Measurements from ENCODE around the gene GPSM1.

The GPSM1 gene

GRCh38 chr9:136331030-136331429 lies 3.7 kb downstream of the GPSM1 start:
- no peak overlapping the region for H3K4me2 ChIP-seq
- H3K36me3 ChIP-seq (ENCODE audit: insufficient read depth) = no peaks in the 10 kb centered on the region
- no peak overlapping the region for H2AFZ ChIP-seq (ENCODE audit: low read depth)
- H3K9ac ChIP-seq = no peak overlapping the region
- no peak overlapping the region for H3K4me3 ChIP-seq (IDR thresholded peaks at IDR 0.05; ENCODE audit: insufficient read depth, low read depth, low read length)
- H3K79me2 ChIP-seq (ENCODE audit: insufficient read depth, low read depth) = no peaks in the 10 kb centered on the region
- H4K20me1 ChIP-seq (ENCODE audit: insufficient read depth) = no peaks in the 10 kb centered on the region
- peaks cover 7% of the 10 kb centered on the region for H3K4me1 ChIP-seq (ENCODE audit: low read depth, poor library complexity, severe bottlenecking)
- TF ChIP-seq CTCF (conservative IDR thresholded peaks at IDR 0.05; ENCODE audit: low read depth, low read length) = no peak
- peaks cover 88% of the 10 kb centered on the region for H3K27me3 ChIP-seq (ENCODE audit: insufficient read depth, low read depth)
- H3K27ac ChIP-seq = no peak overlapping the region

DNA sequence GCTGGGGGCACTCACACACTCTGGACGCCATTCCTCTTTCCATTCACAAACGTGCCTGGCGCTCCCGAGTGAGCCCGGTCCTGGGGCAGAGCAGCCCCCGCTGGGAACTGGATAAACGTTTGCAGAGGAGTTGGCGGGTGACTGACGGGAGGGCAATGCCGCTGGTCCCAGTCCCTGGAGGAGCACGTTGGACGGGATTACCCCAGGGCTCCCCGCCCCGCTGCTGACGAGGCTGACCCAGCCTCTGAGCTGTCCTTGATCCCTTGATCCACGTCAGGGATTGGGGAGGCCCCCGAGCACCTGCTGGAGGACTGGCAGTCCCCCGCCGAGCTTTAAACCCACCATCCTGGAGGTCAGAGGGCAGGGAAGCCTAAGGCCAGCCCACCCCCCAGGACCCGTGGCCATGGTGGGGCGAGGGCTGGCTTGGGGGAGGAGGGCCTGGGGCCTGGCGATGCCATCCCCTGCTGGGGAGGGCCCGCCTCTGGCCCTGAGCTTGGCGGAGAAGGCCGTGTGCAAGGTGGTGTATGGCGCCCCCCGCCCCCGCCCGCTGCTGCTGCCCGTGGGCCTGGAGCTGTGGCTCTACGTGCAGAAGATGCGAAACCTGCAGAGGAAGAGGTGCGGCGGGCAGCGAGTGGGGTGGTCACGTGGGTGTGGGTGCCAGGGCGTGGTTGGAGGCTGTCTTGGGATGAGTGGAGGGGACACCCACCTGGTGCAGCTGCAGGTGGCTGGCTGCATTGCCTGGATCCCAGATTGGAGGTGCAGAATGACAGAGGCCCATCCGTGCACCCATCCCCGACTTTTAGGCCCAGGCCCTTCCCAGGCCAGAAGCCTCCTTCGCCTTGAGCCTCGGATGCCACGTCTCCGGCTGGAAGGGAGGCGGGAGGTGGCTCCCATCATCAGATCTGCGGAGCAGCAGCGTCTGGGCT lies 4.5 kb downstream of the GPSM1 start:
- no peak overlapping the region for H3K4me2 ChIP-seq
- peaks cover 7% of the 10 kb centered on the region for H3K4me1 ChIP-seq (ENCODE audit: low read depth, poor library complexity, severe bottlenecking)
- no peak overlapping the region for H3K4me3 ChIP-seq (IDR thresholded peaks at IDR 0.05; ENCODE audit: insufficient read depth, low read depth, low read length)
- H3K36me3 ChIP-seq (ENCODE audit: insufficient read depth) = no peaks in the 10 kb centered on the region
- H3K27me3 ChIP-seq (ENCODE audit: insufficient read depth, low read depth) = peaks cover 88% of the 10 kb centered on the region
- H3K27ac ChIP-seq = no peak overlapping the region
- no peak for TF ChIP-seq CTCF (conservative IDR thresholded peaks at IDR 0.05; ENCODE audit: low read depth, low read length)
- H3K79me2 ChIP-seq (ENCODE audit: insufficient read depth, low read depth) = no peaks in the 10 kb centered on the region
- H4K20me1 ChIP-seq (ENCODE audit: insufficient read depth) = no peaks in the 10 kb centered on the region
- no peak overlapping the region for H2AFZ ChIP-seq (ENCODE audit: low read depth)
- no peak overlapping the region for H3K9ac ChIP-seq

DNA sequence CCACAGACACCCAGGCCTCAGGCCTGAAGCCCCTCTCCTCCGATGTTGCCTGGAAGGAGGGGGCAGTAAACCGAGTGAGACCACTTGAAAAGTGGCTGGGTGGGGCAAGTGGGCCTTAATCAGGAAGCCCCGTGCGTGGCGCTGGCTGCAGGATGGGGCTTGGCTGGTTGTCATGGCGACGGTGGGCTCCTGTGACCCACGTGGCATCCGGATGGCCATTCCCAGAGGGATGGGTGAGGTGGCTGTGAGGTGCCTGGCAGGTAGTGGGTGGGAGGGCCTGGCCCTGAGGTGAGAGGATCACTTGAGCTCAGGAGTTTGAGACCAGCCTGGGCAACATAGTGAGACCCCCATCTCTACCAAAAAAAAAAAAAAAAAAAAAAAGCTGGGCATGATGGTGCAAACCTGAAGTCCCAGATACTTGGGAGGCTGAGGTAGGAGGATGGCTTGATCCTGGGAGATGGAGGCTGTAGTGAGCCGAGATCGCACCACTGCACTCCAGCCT lies 5.2 kb downstream of the GPSM1 start:
- H3K79me2 ChIP-seq (ENCODE audit: insufficient read depth, low read depth) = no peaks in the 10 kb centered on the region
- peaks cover 94% of the 10 kb centered on the region for H3K27me3 ChIP-seq (ENCODE audit: insufficient read depth, low read depth)
- TF ChIP-seq CTCF (conservative IDR thresholded peaks at IDR 0.05; ENCODE audit: low read depth, low read length) = no peak
- no peak overlapping the region for H3K4me2 ChIP-seq
- no peak overlapping the region for H3K27ac ChIP-seq
- no peaks in the 10 kb centered on the region for H3K36me3 ChIP-seq (ENCODE audit: insufficient read depth)
- H3K9ac ChIP-seq = no peak overlapping the region
- no peaks in the 10 kb centered on the region for H4K20me1 ChIP-seq (ENCODE audit: insufficient read depth)
- H2AFZ ChIP-seq (ENCODE audit: low read depth) = no peak overlapping the region
- no peak overlapping the region for H3K4me3 ChIP-seq (IDR thresholded peaks at IDR 0.05; ENCODE audit: insufficient read depth, low read depth, low read length)
- peaks cover 7% of the 10 kb centered on the region for H3K4me1 ChIP-seq (ENCODE audit: low read depth, poor library complexity, severe bottlenecking)

DNA sequence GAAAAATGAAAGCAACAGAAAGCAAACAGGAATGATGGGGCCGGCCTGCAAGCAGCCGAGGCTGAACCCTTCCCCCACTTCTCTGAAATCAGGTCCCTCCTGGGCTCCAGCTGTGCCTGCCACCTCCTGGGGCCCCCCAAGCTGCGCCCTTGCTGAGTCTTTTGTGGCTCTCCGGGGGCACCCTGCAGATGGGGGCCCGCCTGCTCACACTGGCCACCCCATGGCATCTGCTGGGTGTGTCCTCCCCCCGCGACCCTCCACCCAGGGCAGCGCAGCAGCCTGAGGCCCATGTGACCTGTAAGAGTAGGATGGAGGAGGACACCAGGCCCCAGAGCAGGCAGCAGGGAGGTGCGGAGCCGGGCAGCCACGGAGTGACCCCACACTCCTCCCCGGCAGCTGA lies 5.7 kb downstream of the GPSM1 start:
- no peaks in the 10 kb centered on the region for H3K36me3 ChIP-seq (ENCODE audit: insufficient read depth)
- TF ChIP-seq CTCF (conservative IDR thresholded peaks at IDR 0.05; ENCODE audit: low read depth, low read length) = no peak
- no peaks in the 10 kb centered on the region for H4K20me1 ChIP-seq (ENCODE audit: insufficient read depth)
- H3K27ac ChIP-seq = no peak overlapping the region
- H3K27me3 ChIP-seq (ENCODE audit: insufficient read depth, low read depth) = peaks cover 98% of the 10 kb centered on the region
- H2AFZ ChIP-seq (ENCODE audit: low read depth) = no peak overlapping the region
- no peak overlapping the region for H3K4me2 ChIP-seq
- H3K4me3 ChIP-seq (IDR thresholded peaks at IDR 0.05; ENCODE audit: insufficient read depth, low read depth, low read length) = no peak overlapping the region
- peaks cover 7% of the 10 kb centered on the region for H3K4me1 ChIP-seq (ENCODE audit: low read depth, poor library complexity, severe bottlenecking)
- H3K9ac ChIP-seq = no peak overlapping the region
- no peaks in the 10 kb centered on the region for H3K79me2 ChIP-seq (ENCODE audit: insufficient read depth, low read depth)

Data from KMS-11 (cell line).